Peyer's patch (tissue), 4 donors: ENCODE measurements around the gene SCG3. TPM values are rescaled to one million over a fixed set of nuclear protein-coding genes. Genes with fewer than 3 reads are reported as not detected.

Source experiments
- DNase-seq, 3 donors: peaks; one replicate each; pipeline ENCODE4 v3.0.0-alpha.2; 2017 to 2019
- H3K27ac ChIP-seq, 4 donors: fragments of 200-600 bp; sonication (generic); one replicate each; pipeline ENCODE4 v1.5.1; 2016 to 2019
- H3K27me3 ChIP-seq, 2 donors: fragments of 200-600 bp; sonication (generic); one replicate each; pipeline ENCODE4 v1.5.1; 2019
- H3K36me3 ChIP-seq, 3 donors: fragments of 200-600 bp; sonication (generic); one replicate each; pipeline ENCODE4 v1.5.1; 2016 to 2019
- H3K4me1 ChIP-seq, 4 donors: fragments of 200-600 bp; sonication (generic); one replicate each; pipeline ENCODE4 v1.5.1; 2016 to 2019
- H3K4me3 ChIP-seq, 4 donors: fragments of 200-600 bp; sonication (generic); 1 replicate in 3 of 4; 2 replicates in 1 of 4; pipeline ENCODE4 v1.5.1; 2016 to 2019; ENCODE audit warnings: mild to moderate bottlenecking in 1 of 4
- H3K9me3 ChIP-seq, 4 donors: fragments of 200-600 bp; sonication (generic); one replicate each; pipeline ENCODE4 v1.5.1; 2016 to 2019; ENCODE audit warnings: mild to moderate bottlenecking in 1 of 4
- POLR2A ChIP-seq, 2 donors: fragments of 450-650 bp; IDR thresholded peaks; one replicate each; pipeline ENCODE4 v1.5.1; 2017; ENCODE audit warnings: antibody characterized with exemption in 2 of 2, mild to moderate bottlenecking in 2 of 2, moderate library complexity in 2 of 2
- total RNA-seq, 4 donors: library from RNA; depleted of rRNA; stranded (reverse); fragments of >200 nt; gene quantifications; one replicate each; pipeline ENCODE4 v1.1.0, GENCODE V29; 2016
- TF ChIP-seq, protein P1 (sequence below), 6 experiments: fragments of 450-650 bp in 4 of 6; fragments of 200-600 bp in 2 of 6; sonication (generic) in 1 of 6; IDR thresholded peaks; one replicate each; pipeline ENCODE4 v1.5.1; 2017 to 2019; ENCODE audit warnings: antibody characterized with exemption in 6 of 6, mild to moderate bottlenecking in 3 of 6, moderate library complexity in 1 of 6

SCG3 gene
- total RNA-seq, 4 donors from 2014 or later, result 0.40 to 1.7 (median 0.95) TPM

DNA sequence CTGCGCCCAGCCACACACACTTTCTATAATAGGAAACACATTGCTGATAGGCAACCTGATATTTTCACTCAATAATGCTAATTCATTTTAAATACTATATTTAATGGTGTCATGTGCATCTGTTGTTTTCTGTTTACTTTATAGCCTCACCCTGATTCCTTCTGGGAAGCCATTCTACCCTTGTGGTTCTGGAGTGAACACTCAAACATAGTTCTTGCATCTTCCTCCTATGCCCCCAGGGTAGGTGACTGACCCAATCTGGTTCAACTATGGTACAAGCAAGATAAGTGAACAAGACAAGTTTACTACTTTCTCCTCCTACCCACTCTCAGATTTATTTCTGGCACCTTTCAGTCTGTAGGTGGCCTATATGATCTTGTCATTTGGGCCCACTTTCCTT, 4.3 kb upstream of the SCG3 start:
- Histone ChIP-seq H3K27me3 (no peaks in the 10 kb centered on the region), H3K9me3 (no peaks in the 10 kb centered on the region), H3K4me3 (no peak overlapping the region), H3K36me3 (no peaks in the 10 kb centered on the region), H3K4me1 (peaks cover 0 to 5% (median 0%) of the 10 kb centered on the region in 4 donors), H3K27ac (no peak overlapping the region)
- TF ChIP-seq, protein P1, sequence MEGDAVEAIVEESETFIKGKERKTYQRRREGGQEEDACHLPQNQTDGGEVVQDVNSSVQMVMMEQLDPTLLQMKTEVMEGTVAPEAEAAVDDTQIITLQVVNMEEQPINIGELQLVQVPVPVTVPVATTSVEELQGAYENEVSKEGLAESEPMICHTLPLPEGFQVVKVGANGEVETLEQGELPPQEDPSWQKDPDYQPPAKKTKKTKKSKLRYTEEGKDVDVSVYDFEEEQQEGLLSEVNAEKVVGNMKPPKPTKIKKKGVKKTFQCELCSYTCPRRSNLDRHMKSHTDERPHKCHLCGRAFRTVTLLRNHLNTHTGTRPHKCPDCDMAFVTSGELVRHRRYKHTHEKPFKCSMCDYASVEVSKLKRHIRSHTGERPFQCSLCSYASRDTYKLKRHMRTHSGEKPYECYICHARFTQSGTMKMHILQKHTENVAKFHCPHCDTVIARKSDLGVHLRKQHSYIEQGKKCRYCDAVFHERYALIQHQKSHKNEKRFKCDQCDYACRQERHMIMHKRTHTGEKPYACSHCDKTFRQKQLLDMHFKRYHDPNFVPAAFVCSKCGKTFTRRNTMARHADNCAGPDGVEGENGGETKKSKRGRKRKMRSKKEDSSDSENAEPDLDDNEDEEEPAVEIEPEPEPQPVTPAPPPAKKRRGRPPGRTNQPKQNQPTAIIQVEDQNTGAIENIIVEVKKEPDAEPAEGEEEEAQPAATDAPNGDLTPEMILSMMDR (IDR thresholded peaks at IDR 0.05), result no peak
- TF ChIP-seq POLR2A (IDR thresholded peaks at IDR 0.05), result no peak
- DNase-seq, result no peak

DNA sequence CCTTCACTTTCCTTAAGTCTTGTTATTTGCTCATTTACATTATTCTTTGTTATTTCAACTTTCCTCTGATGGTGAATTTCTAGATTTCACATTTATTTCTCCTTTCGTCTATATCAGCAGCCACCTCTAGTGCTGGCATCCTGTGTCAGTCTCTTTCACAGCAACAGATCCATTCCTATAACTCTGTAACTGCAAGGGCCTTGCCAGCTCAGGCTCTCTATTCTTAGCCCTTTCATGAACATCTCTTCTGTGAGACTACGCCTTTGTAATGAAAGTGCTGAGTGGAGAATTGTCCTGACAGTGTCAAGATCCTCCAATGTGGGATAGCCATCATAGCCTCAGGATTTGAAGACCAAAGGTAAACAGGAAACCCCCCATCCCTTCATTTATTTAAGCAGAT, 3.9 kb upstream of the SCG3 start:
- no peaks in the 10 kb centered on the region for H3K27me3 ChIP-seq
- TF ChIP-seq POLR2A (IDR thresholded peaks at IDR 0.05), result no peak
- TF ChIP-seq, protein P1 (IDR thresholded peaks at IDR 0.05), result no peak
- H3K27ac ChIP-seq, result no peak overlapping the region
- H3K9me3 ChIP-seq, result no peaks in the 10 kb centered on the region
- no peaks in the 10 kb centered on the region for H3K36me3 ChIP-seq
- H3K4me3 ChIP-seq, result no peak overlapping the region
- no peak for DNase-seq
- H3K4me1 ChIP-seq, result peaks cover 0 to 5% (median 0%) of the 10 kb centered on the region in 4 donors

DNA sequence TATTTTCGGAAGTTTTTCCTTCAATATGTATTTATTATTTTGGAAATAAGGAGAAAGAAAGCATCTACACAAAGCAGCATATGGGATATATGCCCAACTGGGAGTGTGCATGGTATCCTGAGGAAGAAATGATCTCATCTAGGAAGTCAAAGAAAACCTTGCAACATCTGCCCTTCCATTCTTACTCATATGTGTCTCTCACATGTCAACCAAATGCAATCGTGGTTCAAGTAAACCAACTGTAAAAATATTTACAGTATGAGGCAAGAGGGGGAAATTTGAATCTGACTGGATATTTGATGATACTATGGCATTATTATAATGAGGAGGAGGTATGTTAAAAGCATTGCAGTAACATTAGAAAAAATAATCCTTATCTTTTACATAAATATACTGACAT, 3.2 kb upstream of the SCG3 start:
- Histone ChIP-seq H3K36me3 (no peaks in the 10 kb centered on the region), H3K4me1 (peaks cover 0 to 5% (median 0%) of the 10 kb centered on the region in 4 donors), H3K27ac (no peak overlapping the region), H3K27me3 (no peaks in the 10 kb centered on the region), H3K9me3 (no peaks in the 10 kb centered on the region), H3K4me3 (no peak overlapping the region)
- TF ChIP-seq, protein P1 (IDR thresholded peaks at IDR 0.05), result no peak
- TF ChIP-seq POLR2A (IDR thresholded peaks at IDR 0.05), result no peak
- DNase-seq, result no peak

DNA sequence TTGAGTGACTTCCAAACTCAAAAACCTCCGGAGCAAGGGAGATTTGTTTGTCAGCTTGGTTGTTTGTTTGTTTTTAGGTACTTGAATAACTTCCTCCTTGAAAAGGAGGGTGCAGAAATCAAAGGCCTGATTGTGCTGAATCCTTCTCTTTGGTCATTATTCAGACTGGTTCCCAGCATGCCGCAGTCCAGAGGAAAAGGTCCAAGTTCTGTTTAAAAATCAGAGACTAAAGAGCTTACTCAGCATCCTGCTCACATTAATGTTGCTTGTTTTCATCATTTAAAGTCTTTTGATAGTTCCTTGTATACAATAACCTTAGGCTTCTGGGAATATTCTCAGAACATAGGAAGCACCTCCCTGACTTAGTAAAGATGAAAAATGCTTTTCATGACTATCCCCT, 982 bp upstream of the SCG3 start:
- TF ChIP-seq POLR2A (IDR thresholded peaks at IDR 0.05), result no peak
- TF ChIP-seq, protein P1 (IDR thresholded peaks at IDR 0.05), result no peak

DNA sequence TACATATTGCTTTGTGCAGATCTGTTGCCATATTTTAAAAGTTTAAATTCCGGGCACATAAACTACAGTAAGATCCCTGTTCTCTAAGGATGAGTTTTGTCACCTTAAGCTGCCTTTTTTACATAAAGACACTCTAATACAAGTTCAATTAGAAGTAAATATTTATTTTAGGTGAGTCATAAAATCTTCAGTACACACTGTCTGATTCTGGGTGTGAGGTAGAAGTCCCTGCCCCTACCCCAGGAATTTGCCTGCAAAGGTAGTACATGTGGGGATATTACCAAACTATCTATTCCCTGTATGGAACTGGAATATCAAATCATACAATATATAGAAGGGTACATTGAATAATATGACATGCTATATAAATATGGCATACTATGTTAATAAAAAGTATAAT, 6.3 kb downstream of the SCG3 start:
- TF ChIP-seq, protein P1 (IDR thresholded peaks at IDR 0.05), result no peak
- TF ChIP-seq POLR2A (IDR thresholded peaks at IDR 0.05), result no peak
- no peaks in the 10 kb centered on the region for H3K9me3 ChIP-seq
- no peak overlapping the region for H3K4me3 ChIP-seq
- no peak for DNase-seq
- no peak overlapping the region for H3K27ac ChIP-seq
- H3K36me3 ChIP-seq, result no peaks in the 10 kb centered on the region
- H3K27me3 ChIP-seq, result no peaks in the 10 kb centered on the region
- H3K4me1 ChIP-seq, result no peaks in the 10 kb centered on the region

More for the DNA sequence above, 982 bp upstream of the SCG3 start:
- H3K4me1 ChIP-seq, result peaks cover 0 to 5% (median 0%) of the 10 kb centered on the region in 4 donors
- H3K27me3 ChIP-seq, result no peaks in the 10 kb centered on the region
- no peaks in the 10 kb centered on the region for H3K36me3 ChIP-seq
- no peaks in the 10 kb centered on the region for H3K9me3 ChIP-seq
- no peak overlapping the region for H3K4me3 ChIP-seq
- DNase-seq, result no peak
- H3K27ac ChIP-seq, result no peak overlapping the region

DNA sequence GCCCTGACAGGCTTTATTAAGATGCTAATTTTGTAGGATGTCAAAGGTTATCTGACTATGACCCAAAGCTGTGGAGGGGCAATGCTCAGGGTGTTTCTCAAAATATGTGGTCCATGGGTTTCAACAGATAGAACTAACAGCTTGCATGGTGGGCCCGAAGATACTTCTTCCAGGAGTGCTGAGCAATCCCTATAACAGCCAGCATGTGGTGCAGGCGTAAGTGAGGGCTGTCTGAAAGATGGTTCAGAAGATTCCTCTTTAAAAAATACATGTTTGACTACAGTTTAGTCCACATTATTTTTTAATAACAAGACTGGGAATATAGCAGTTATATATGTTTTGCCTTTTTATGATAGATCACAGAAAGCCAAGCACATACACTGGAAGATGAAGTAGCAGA, 7.6 kb downstream of the SCG3 start:
- H3K27me3 ChIP-seq, result no peaks in the 10 kb centered on the region
- H3K4me3 ChIP-seq, result no peak overlapping the region
- no peaks in the 10 kb centered on the region for H3K9me3 ChIP-seq
- H3K36me3 ChIP-seq, result no peaks in the 10 kb centered on the region
- no peaks in the 10 kb centered on the region for H3K4me1 ChIP-seq
- TF ChIP-seq, protein P1 (IDR thresholded peaks at IDR 0.05), result peak in 3 of 6 experiments; percentile 23 to 25 (median 25)
- TF ChIP-seq POLR2A (IDR thresholded peaks at IDR 0.05), result no peak
- DNase-seq, result no peak
- no peak overlapping the region for H3K27ac ChIP-seq
